Ovary (tissue), 3 donors: Measurements from ENCODE around the gene TBC1D8.

ENCODE experiments used
- POLR2A ChIP-seq: fragments of 450-650 bp; IDR thresholded peaks from one replicate; pipeline ENCODE4 v1.6.1; 2017; ENCODE audit warnings: antibody characterized with exemption, mild to moderate bottlenecking, moderate library complexity
- TF ChIP-seq, protein P1 (sequence below), 3 donors: fragments of 450-650 bp in 2 of 3; fragments of 200-600 bp in 1 of 3; IDR thresholded peaks; one replicate each; pipeline versions ENCODE4 v1.5.1 to v1.8.0; 2016 to 2022; ENCODE audit warnings: antibody characterized with exemption in 3 of 3, mild to moderate bottlenecking in 1 of 3
- donor health status: DM: no; HTN: no; CAD: no.

DNA sequence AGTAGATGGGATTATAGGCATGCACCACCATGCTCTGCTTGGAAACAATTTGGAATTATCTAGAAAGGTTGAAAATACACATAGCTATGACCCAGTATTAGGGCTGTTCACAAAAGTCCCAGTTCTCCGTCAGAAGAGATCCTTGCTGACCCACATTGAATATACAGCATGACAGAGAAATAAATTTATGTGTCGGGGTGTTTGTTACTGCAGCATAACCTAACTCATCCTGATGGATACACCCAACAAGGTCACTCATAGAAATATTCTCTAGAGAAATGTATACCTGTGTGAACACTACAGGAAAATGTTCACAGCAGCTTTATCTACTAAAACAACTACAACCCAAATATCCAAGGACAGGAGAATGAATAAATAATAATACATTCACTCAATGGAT lies 9.0 kb downstream of the TBC1D8 start:
- TF ChIP-seq, protein P1, sequence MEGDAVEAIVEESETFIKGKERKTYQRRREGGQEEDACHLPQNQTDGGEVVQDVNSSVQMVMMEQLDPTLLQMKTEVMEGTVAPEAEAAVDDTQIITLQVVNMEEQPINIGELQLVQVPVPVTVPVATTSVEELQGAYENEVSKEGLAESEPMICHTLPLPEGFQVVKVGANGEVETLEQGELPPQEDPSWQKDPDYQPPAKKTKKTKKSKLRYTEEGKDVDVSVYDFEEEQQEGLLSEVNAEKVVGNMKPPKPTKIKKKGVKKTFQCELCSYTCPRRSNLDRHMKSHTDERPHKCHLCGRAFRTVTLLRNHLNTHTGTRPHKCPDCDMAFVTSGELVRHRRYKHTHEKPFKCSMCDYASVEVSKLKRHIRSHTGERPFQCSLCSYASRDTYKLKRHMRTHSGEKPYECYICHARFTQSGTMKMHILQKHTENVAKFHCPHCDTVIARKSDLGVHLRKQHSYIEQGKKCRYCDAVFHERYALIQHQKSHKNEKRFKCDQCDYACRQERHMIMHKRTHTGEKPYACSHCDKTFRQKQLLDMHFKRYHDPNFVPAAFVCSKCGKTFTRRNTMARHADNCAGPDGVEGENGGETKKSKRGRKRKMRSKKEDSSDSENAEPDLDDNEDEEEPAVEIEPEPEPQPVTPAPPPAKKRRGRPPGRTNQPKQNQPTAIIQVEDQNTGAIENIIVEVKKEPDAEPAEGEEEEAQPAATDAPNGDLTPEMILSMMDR (IDR thresholded peaks at IDR 0.05): no peak
- no peak for TF ChIP-seq POLR2A
